ENCODE data around the gene RNF152.
A peak's percentile ranks its signal among the peaks of the same experiment; 100 is the strongest.

Gene RNF152

DNA sequence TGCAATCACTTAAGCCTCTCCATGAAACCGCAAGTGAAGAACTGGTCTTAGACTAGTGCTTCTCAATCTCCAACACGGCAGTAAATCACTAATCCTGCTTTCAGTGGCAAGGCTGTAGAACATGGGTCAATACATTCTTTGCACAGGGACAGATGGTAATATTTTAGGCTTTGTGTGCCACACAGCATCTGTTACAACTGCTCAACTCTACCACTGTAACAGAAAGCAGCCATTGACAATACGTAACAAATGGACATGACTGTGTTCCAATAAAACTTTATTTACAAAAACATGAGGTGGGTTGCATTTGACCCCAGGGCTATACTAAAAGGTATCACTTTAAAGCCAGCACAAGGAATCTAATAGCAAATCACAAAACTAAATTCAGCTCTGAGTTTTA, 51.1 kb downstream of the RNF152 start:
- no peak overlapping the region for H3K4me3 Mint-ChIP-seq
- H3K27me3 Mint-ChIP-seq (ENCODE audit: low read depth), result peaks cover 3% of the 10 kb centered on the region
- H3K36me3 Mint-ChIP-seq (ENCODE audit: low read depth), result peaks cover 50% of the 10 kb centered on the region
- no peak for TF ChIP-seq CTCF (IDR thresholded peaks at IDR 0.05; ENCODE audit: unreplicated experiment in 3 of 3)
- no peaks in the 10 kb centered on the region for H3K4me1 Mint-ChIP-seq
- H3K27ac Mint-ChIP-seq, result peak overlapping the region in 1 of 3 experiments; percentile 0
- peaks cover 17% of the 10 kb centered on the region for H3K9me3 Mint-ChIP-seq

DNA sequence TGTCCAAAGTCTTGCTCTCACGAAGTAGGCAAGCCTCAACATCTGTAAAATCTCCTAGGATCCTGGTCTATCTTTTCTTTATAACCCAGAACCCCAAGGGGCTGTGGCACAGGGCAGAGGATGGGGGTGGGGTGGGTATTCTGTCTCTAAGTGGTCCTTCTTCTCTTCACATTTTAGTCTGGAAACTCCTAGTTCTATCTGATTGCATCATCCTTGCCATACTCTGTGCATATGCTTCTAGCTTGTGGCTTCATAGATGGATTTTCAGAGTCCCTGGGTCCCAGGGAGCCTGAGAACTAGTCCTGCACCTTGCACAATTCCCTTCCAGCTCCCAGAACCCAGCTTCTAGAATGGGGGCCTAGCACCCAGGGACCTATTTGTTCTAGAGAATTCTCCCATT, 52.5 kb downstream of the RNF152 start:
- no peak overlapping the region for H3K27ac Mint-ChIP-seq
- H3K36me3 Mint-ChIP-seq (ENCODE audit: low read depth), result peaks cover 54% of the 10 kb centered on the region
- H3K27me3 Mint-ChIP-seq (ENCODE audit: low read depth), result peaks cover 3% of the 10 kb centered on the region
- no peak for TF ChIP-seq CTCF (IDR thresholded peaks at IDR 0.05; ENCODE audit: unreplicated experiment in 3 of 3)
- H3K9me3 Mint-ChIP-seq, result peaks cover 28% of the 10 kb centered on the region
- no peak overlapping the region for H3K4me3 Mint-ChIP-seq
- H3K4me1 Mint-ChIP-seq, result no peaks in the 10 kb centered on the region

DNA sequence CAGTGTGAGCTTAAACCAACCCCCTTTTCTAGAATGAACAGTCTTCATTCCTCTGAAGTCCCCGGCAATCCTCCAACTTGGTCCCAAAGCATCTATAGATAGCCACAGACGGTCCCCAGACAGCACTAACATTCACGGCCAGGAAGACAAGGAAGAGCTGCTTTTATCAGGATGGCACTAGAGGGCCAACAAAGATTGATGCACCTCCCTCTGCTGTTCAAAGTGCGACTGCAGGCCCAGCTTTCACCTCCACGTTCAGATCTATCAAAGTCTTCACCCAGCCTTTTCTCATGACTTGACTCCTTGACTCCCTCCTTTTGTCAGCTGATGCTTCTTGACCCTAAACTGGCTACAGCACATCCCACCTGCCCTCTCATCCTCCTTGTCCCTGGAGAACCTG, 54.3 kb downstream of the RNF152 start:
- Mint-ChIP-seq H3K27me3 (ENCODE audit: low read depth) (peaks cover 3% of the 10 kb centered on the region), H3K4me1 (no peaks in the 10 kb centered on the region), H3K36me3 (ENCODE audit: low read depth) (peaks cover 61% of the 10 kb centered on the region), H3K9me3 (peaks cover 31% of the 10 kb centered on the region), H3K4me3 (no peak overlapping the region), H3K27ac (no peak overlapping the region)
- no peak for TF ChIP-seq CTCF (IDR thresholded peaks at IDR 0.05; ENCODE audit: unreplicated experiment in 3 of 3)

- peaks cover 2% of the 10 kb centered on the region for H3K27me3 Mint-ChIP-seq (ENCODE audit: low read depth)
- peaks cover 39% of the 10 kb centered on the region for H3K36me3 Mint-ChIP-seq (ENCODE audit: low read depth)
- peaks cover 29% of the 10 kb centered on the region for H3K9me3 Mint-ChIP-seq
- TF ChIP-seq CTCF (IDR thresholded peaks at IDR 0.05; ENCODE audit: unreplicated experiment in 3 of 3), result no peak
- H3K4me1 Mint-ChIP-seq, result no peaks in the 10 kb centered on the region
- no peak overlapping the region for H3K27ac Mint-ChIP-seq
- no peak overlapping the region for H3K4me3 Mint-ChIP-seq
These were observed 58.8 kb downstream of the RNF152 start for GRCh38 chr18:61833978-61834377.

- no peak for TF ChIP-seq CTCF (IDR thresholded peaks at IDR 0.05; ENCODE audit: unreplicated experiment in 3 of 3)
- Mint-ChIP-seq H3K4me1 (no peaks in the 10 kb centered on the region), H3K27me3 (ENCODE audit: low read depth) (peaks cover 3% of the 10 kb centered on the region), H3K27ac (peak overlapping the region in 1 of 3 experiments; percentile 3), H3K36me3 (ENCODE audit: low read depth) (peaks cover 33% of the 10 kb centered on the region), H3K9me3 (peaks cover 24% of the 10 kb centered on the region), H3K4me3 (no peak overlapping the region)
These were observed 59.4 kb downstream of the RNF152 start for GRCh38 chr18:61833387-61833786.

GRCh38 chr18:61832858-61833257, 59.9 kb downstream of the RNF152 start:
- Mint-ChIP-seq H3K4me1 (no peaks in the 10 kb centered on the region), H3K4me3 (no peak overlapping the region), H3K27ac (no peak overlapping the region), H3K36me3 (ENCODE audit: low read depth) (peaks cover 28% of the 10 kb centered on the region), H3K27me3 (ENCODE audit: low read depth) (peaks cover 3% of the 10 kb centered on the region), H3K9me3 (peaks cover 19% of the 10 kb centered on the region)
- TF ChIP-seq CTCF (IDR thresholded peaks at IDR 0.05; ENCODE audit: unreplicated experiment in 3 of 3), result no peak
